Activated CD8-positive, alpha-beta memory T cell treated with anti-CD3 and anti-CD28 coated beads for 48 hours (primary cell): ENCODE data around the gene CCDC184.
"Not testable (repeated sequence)": the region's sequence is repeated elsewhere in the genome, so short reads cannot be mapped to it uniquely, and the experiment has no call there.

Experiments
- DNase-seq, 3 experiments: peaks; one replicate each; pipeline ENCODE4 v3.0.0-alpha.2; 2020; ENCODE audit warnings: low read depth in 2 of 3, low spot score in 2 of 3

CCDC184 gene

DNA sequence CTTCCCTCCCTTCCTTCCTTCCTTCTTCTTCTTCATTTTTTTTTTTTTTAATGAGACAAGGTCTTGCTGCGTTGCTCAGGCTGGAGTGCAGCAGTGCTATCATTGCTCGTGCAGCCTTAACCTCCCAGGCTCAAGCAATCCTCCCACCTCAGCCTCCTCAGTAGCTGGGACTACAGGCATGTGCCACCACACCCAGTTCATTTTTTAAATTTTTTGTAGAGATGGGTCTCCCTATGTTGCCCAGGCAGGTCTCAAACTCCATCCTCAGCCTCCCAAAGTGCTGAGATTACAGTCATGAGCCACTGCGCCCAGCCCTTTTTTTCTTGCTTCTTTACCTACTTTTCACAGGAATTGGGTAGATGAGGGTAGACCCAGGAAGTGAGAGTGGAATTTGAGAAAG is 18.1 kb downstream of the CCDC184 start:
- DNase-seq: no peak

DNA sequence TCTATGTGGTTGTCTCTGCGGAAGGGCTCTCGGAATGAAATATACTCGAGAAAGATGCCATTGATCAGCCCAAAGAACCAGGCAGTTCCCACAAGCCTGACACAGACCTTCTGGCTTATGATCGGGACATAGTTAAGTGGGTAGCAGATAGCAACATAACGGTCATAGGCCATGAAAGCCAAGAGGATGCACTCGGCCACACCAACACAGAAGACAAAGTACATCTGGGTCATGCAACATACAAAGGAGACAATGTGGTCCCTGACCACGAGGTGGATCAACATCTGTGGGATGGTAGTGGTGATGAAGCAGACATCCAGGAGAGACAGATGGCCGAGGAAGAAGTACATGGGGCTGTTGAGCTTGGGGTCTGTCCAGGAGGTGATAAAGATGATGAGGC is 19.3 kb downstream of the CCDC184 start:
- no peak for DNase-seq

DNA sequence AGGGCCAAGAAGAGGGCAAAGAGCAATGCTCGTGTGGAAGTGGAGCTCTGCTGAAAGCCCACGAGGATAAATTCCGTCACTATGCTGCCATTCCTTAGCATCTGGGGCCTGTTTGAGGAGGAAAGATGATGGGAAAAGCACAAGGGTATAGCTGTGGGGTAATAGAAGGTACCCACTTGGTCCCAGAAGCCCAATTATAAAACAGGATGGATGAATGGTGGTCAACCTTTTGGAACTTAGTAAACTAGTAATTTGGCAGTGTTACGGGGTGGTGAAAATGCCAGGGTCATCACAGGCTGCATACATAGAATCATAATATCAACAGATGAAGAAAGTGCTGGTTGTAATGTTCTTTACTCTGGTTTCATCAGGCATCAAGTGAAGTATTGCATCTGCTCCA is 19.7 kb downstream of the CCDC184 start, which contains the start of gene OR10AD1:
TSS of gene OR10AD1 (minus strand) at position 101 of the 400 bp plus-strand sequence. CDS start at position 101, 0 bp downstream.
- no peak for DNase-seq

DNA sequence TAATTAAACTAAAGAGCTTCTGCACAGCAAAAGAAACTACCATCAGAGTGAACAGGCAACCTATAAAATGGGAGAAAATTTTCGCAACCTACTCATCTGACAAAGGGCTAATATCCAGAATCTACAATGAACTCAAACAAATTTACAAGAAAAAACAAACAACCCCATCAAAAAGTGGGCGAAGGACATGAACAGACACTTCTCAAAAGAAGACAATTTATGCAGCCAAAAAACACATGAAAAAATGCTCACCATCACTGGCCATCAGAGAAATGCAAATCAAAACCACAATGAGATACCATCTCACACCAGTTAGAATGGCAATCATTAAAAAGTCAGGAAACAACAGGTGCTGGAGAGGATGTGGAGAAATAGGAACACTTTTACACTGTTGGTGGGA is 26.1 kb downstream of the CCDC184 start:
- DNase-seq: not testable (repeated sequence)

DNA sequence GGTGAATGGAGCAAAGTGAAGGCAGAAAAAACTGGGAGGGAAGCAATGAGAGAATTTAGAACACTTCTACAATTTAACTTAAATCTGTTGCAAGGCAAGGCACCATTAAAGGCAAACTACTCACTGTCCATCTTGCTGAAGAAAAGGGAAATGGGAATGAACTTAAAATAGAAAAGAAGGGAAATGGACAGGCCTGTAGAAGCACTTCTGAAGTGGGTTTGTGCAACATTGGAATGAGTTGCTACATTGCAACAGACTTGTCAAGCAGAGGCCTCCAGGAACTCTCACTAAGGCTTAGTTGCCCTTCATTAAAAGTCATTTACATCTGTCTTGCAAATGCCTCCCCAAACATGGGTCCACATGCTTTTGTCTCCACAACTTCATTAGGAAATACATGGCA is 33.3 kb downstream of the CCDC184 start:
- no peak for DNase-seq

DNA sequence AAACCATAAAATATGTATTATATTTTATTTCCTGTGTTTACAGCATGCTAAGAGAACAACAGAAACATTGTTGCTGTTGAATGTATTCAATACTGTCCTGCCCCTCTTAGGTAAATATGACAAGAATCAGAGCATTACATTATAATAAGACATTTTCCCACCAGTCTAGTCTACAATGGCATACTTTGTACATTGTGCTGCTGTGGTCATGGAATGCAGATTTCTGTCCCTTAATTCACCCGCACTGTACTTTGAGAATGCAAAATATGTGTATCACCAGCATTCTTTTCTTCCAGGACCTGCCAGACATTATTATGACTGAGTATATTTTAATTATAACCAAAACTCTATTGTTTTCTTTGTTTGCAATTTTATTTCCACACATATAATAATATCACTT is 36.2 kb downstream of the CCDC184 start:
- no peak for DNase-seq

DNA sequence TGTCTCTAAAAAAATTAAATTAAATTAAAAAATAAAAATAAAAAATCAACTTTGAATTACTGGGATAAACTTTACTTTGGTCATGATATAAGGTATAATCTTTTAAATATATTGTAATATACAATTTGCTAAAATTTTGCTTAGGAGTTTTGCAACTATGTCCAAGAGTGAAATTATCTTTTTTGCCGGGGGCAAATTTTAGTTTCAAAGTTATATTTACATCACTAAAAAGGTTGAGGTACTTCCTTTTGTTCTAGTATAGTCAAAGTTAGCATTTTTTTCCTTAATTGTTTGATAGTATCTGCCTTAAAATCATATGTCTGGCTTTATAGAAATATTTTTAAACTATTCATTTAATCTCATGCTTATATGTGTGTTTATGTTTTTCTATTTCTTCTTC is 37.3 kb downstream of the CCDC184 start:
- no peak for DNase-seq

DNA sequence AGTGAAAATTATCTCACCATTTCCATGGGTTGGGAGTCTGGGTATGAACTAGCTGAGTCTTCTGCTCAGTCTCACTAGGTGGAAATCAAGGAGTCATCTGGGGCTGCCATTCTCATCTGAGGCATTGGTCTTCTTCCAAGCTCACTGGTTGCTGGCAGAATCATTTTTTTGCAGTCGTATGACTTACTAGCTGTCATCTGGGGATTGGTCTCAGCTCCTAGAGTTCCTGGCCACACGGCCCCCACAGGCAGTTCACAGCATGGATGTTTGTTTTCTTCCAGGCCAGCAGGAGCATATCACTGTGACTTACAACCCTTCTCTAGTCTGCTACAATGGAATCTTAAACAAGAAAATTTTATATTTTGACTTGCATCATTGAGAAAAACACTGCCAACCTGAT is 38.2 kb downstream of the CCDC184 start:
- no peak for DNase-seq

DNA sequence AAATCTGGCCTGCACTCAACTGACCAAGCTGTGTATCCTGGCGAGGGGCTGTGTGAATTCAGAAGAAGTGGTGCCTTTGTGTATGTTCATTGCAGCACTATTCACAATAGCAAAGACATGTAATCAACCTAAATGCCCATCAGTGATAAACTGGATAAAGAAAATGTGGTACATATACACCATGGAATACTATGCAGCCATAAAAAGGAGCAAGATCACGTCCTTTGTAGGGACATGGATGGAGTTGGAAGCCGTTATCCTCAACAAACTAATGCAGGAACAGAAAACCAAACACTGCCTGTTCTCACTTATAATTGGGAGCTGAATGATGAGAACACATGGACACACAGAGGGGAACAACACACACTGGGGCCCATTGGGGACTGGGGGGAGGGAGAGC is 41.1 kb downstream of the CCDC184 start:
- DNase-seq: not testable (repeated sequence)

DNA sequence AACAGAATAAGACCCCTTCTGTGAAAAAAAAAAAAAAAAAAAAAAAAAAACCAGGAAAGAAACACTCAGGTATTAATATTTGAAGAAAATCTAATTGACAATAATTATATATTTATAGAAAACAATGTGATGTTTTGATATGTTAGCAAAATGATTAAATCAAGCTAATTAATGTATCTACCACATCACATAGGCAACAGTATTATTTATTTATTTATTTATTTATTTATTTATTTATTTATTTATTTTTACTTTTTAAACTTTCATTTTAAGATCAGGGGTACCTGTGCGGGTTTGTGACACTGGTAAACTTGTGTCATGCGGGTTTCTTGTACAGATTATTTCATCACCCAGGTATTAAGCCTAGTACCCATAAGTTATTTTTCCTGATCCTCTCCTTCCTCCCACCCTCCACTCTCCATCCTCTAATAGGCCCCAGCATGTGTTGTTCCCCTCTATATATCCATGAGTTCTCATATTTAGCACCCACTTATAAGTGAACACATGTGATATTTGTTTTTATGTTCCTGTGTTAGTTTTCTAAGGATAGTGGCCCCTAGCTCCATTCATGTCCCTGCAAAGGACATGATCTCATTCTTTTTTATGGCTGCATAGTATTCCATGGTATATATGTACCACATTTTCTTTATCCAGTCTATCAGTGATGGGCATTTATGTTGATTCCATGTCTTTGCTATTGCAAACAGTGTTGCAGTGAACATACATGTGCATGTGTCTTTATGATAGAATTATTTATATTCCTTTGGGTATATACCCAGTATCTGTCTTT is 47.9 kb downstream of the CCDC184 start:
- not testable (repeated sequence) for DNase-seq
